GM23338 (cell line): ENCODE results near the gene MXRA7. TPM values are rescaled to one million over a fixed set of nuclear protein-coding genes. Genes with fewer than 3 reads are reported as not detected.

Experiments used
- ATAC-seq: fragments of 200-7000 bp; cut with Tn5 transposase; 3 replicates; pipeline ENCODE4 v1.9.1; 2020
- DNase-seq: peaks from one replicate; pipeline ENCODE4 v3.0.0-alpha.2; 2015; ENCODE audit warnings: low spot score
- H2AFZ ChIP-seq: fragments of 200-600 bp; sonication (generic); 2 replicates; pipeline ENCODE4 v1.8.0; 2016; ENCODE audit warnings: antibody characterized with exemption, mild to moderate bottlenecking, moderate library complexity
- H3F3A ChIP-seq: fragments of 200-600 bp; sonication (generic); replicated peaks from 2 replicates; pipeline ENCODE4 v1.8.0; 2017; ENCODE audit warnings: antibody characterized with exemption, mixed run types, low read depth
- H3K27ac ChIP-seq: fragments of 200-600 bp; sonication (generic); 2 replicates; pipeline ENCODE4 v1.6.1; 2016; ENCODE audit warnings: low read depth
- H3K27me3 ChIP-seq: fragments of 200-600 bp; sonication (generic); 2 replicates; pipeline ENCODE4 v1.8.0; 2016; ENCODE audit warnings: mild to moderate bottlenecking, mixed run types, moderate library complexity; ENCODE audit not compliant: insufficient read depth
- H3K36me3 ChIP-seq: fragments of 200-600 bp; sonication (generic); 2 replicates; pipeline ENCODE4 v1.8.0; 2016; ENCODE audit warnings: mild to moderate bottlenecking; ENCODE audit not compliant: insufficient read depth
- H3K4me1 ChIP-seq: fragments of 200-600 bp; sonication (generic); 2 replicates; pipeline ENCODE4 v1.8.0; 2016; ENCODE audit warnings: mild to moderate bottlenecking, moderate library complexity; ENCODE audit not compliant: insufficient read depth
- H3K4me2 ChIP-seq: fragments of 200-600 bp; sonication (generic); 2 replicates; pipeline ENCODE4 v1.7.1; 2017; ENCODE audit warnings: mixed run types
- H3K4me3 ChIP-seq: fragments of 200-600 bp; sonication (generic); 2 replicates; pipeline ENCODE4 v1.6.1; 2016; ENCODE audit warnings: mixed run types
- H3K79me2 ChIP-seq: fragments of 200-600 bp; sonication (generic); replicated peaks from 2 replicates; pipeline ENCODE4 v1.8.0; 2017; ENCODE audit warnings: mild to moderate bottlenecking; ENCODE audit not compliant: insufficient read depth
- H3K9me2 ChIP-seq: fragments of 200-600 bp; sonication (generic); 2 replicates; pipeline ENCODE4 v1.8.0; 2017; ENCODE audit not compliant: insufficient read depth
- H4K20me1 ChIP-seq: fragments of 200-600 bp; sonication (generic); replicated peaks from 2 replicates; pipeline ENCODE4 v1.8.0; 2017; ENCODE audit warnings: mild to moderate bottlenecking; ENCODE audit not compliant: insufficient read depth
- H3K27ac Mint-ChIP-seq: 2 replicates; pipeline ENCODE4 v1.8.0; 2020; ENCODE audit warnings: inconsistent platforms, mild to moderate bottlenecking, moderate library complexity, mixed read lengths
- H3K27me3 Mint-ChIP-seq: 3 replicates; pipeline ENCODE4 v1.8.0; 2022; ENCODE audit warnings: low read depth, mild to moderate bottlenecking, moderate library complexity, mixed read lengths, inconsistent platforms; ENCODE audit not compliant: insufficient read depth, poor library complexity
- H3K36me3 Mint-ChIP-seq: 3 replicates; pipeline ENCODE4 v1.8.0; 2021; ENCODE audit warnings: low read depth, mild to moderate bottlenecking, inconsistent platforms, moderate library complexity, mixed read lengths
- H3K4me1 Mint-ChIP-seq: 3 replicates; pipeline ENCODE4 v1.8.0; 2020; ENCODE audit warnings: mild to moderate bottlenecking, inconsistent platforms, mixed read lengths
- H3K4me3 Mint-ChIP-seq: 3 replicates; pipeline ENCODE4 v1.8.0; 2021; ENCODE audit warnings: moderate library complexity, mild to moderate bottlenecking, inconsistent platforms, mixed read lengths
- H3K9me3 Mint-ChIP-seq: 3 replicates; pipeline ENCODE4 v1.8.0; 2020; ENCODE audit warnings: moderate library complexity, mild to moderate bottlenecking, inconsistent platforms, mixed read lengths
- CREB1 ChIP-seq: fragments of 250-450 bp; sonication (Bioruptor Pico); IDR thresholded peaks from 2 replicates; pipeline ENCODE4 v1.5.0; 2020; ENCODE audit warnings: low read depth, mild to moderate bottlenecking, moderate library complexity
- EZH2 ChIP-seq: fragments of 200-600 bp; sonication (generic); IDR thresholded peaks from one replicate; pipeline ENCODE4 v1.8.0; 2017; ENCODE audit warnings: antibody characterized with exemption, mild to moderate bottlenecking, low read depth; ENCODE audit not compliant: unreplicated experiment
- EZH2phosphoT487 ChIP-seq: fragments of 200-600 bp; sonication (generic); IDR thresholded peaks from one replicate; pipeline ENCODE4 v1.8.1; 2018; ENCODE audit warnings: antibody characterized with exemption; ENCODE audit not compliant: unreplicated experiment
- JUNB ChIP-seq: IDR thresholded peaks from one replicate; pipeline ENCODE4 v1.6.1; 2016; ENCODE audit warnings: antibody characterized with exemption; ENCODE audit not compliant: unreplicated experiment
- NANOG ChIP-seq: IDR thresholded peaks from 2 replicates; pipeline ENCODE4 v1.6.1; 2016; ENCODE audit warnings: antibody characterized with exemption, borderline replicate concordance
- POLR2AphosphoS5 ChIP-seq: IDR thresholded peaks from 2 replicates; pipeline ENCODE4 v1.6.1; 2016; ENCODE audit warnings: antibody characterized with exemption, low read depth
- STAT1 ChIP-seq: IDR thresholded peaks from one replicate; pipeline ENCODE4 v1.6.1; 2016; ENCODE audit warnings: antibody characterized with exemption; ENCODE audit not compliant: unreplicated experiment
- ZNF114 ChIP-seq: fragments of 250-450 bp; sonication (Bioruptor Pico); IDR thresholded peaks from 2 replicates; pipeline ENCODE4 v1.5.0; 2020; ENCODE audit warnings: mild to moderate bottlenecking, moderate library complexity
- ZNF331 ChIP-seq: fragments of 250-450 bp; sonication (Bioruptor Pico); IDR thresholded peaks from 2 replicates; pipeline ENCODE4 v1.5.0; 2020; ENCODE audit warnings: low read depth, mild to moderate bottlenecking, moderate library complexity
- polyA plus RNA-seq: library from polyadenylated mRNA; unstranded; fragments of >200 nt; fragmentation: Nextera tagmentation; extraction: Ambion mirVana; gene quantifications from 2 replicates; pipeline ENCODE4 v1.2.1, GENCODE V29; 2016
- total RNA-seq: library from RNA; depleted of rRNA; stranded (reverse); fragments of >200 nt; shearing (Covaris generic); gene quantifications from 2 replicates; pipeline ENCODE4 v1.2.3, GENCODE V29; 2014
- TF ChIP-seq, protein P1 (sequence below): IDR thresholded peaks from one replicate; pipeline ENCODE4 v1.6.1; 2018; ENCODE audit warnings: antibody characterized with exemption; ENCODE audit not compliant: unreplicated experiment
- TF ChIP-seq, protein P2 (sequence below), 2 experiments: fragments of 200-600 bp in 1 of 2; sonication (generic) in 1 of 2; conservative IDR thresholded peaks; 2 replicates each; pipeline versions ENCODE4 v1.5.1 to v1.6.1; 2016 to 2017; ENCODE audit warnings: antibody characterized with exemption in 2 of 2, low read depth in 2 of 2, mild to moderate bottlenecking in 2 of 2, moderate library complexity in 1 of 2
- TF ChIP-seq, protein P3 (sequence below): fragments of 250-450 bp; sonication (Bioruptor Pico); IDR thresholded peaks from 2 replicates; pipeline ENCODE4 v1.5.0; 2020; ENCODE audit warnings: mild to moderate bottlenecking, moderate library complexity
- TF ChIP-seq, protein P4 (sequence below): IDR thresholded peaks from 2 replicates; pipeline ENCODE4 v1.6.1; 2016; ENCODE audit warnings: antibody characterized with exemption

Gene MXRA7
- total and polyA plus RNA-seq, 2 experiments from 2014 or later: 12.1 to 46.6 TPM

DNA sequence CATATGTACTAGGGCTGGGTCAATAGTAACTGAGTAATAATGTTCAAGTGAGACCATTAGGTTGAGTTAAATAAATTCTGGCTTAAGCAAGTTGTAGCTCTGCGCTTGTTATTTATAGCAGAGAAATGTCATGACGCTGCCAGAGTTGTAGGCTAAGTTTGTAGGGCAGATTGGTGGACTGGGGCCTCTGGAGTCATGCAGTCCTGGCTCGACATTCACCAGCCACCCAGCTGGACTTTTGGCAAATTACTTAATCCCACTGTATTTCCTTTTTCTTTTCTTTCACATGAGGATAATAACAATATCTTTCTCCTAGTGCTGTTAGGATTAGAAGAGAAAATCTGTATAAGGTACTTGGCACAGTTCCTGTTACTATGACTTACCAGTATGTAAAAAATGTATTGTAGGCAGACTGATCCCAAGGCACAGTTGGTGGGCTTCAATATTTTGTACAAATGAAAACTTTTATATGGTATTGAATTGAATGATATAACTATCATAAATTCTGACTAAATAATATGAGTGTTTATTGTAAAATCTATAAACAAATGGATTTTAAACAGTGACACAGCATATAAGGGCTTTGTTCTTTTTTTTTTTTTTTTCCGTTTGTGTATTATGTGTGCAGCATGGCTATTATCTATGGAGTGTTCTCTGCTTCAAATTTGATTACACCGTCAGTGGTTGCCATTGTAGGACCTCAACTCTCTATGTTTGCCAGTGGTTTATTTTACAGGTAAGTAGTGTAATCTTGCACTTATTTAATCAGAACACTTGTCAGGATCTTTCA, 29.8 kb upstream of the MXRA7 start:
- Histone ChIP-seq H3F3A (peaks cover 7% of the 10 kb centered on the region), H3K4me3 (no peak overlapping the region), H4K20me1 (peaks cover 6% of the 10 kb centered on the region), H3K27me3 (no peaks in the 10 kb centered on the region), H3K4me1 (peaks cover 5% of the 10 kb centered on the region; the same call in 1 of the 2 replicates), H3K36me3 (peaks cover 10% of the 10 kb centered on the region; the same call in 1 of the 2 replicates), H3K27ac (no peak overlapping the region), H3K9me2 (no peaks in the 10 kb centered on the region), H3K4me2 (no peak overlapping the region), H2AFZ (no peak overlapping the region), H3K79me2 (peaks cover 32% of the 10 kb centered on the region)
- Mint-ChIP-seq H3K9me3 (peaks cover 8% of the 10 kb centered on the region; the same call in 2 of the 3 replicates), H3K4me3 (no peak overlapping the region), H3K36me3 (peaks cover 44% of the 10 kb centered on the region), H3K4me1 (peaks cover 6% of the 10 kb centered on the region), H3K27me3 (peaks cover 16% of the 10 kb centered on the region), H3K27ac (no peak overlapping the region)
- ATAC-seq (no peak), DNase-seq (no peak)
- TF ChIP-seq, protein P1, sequence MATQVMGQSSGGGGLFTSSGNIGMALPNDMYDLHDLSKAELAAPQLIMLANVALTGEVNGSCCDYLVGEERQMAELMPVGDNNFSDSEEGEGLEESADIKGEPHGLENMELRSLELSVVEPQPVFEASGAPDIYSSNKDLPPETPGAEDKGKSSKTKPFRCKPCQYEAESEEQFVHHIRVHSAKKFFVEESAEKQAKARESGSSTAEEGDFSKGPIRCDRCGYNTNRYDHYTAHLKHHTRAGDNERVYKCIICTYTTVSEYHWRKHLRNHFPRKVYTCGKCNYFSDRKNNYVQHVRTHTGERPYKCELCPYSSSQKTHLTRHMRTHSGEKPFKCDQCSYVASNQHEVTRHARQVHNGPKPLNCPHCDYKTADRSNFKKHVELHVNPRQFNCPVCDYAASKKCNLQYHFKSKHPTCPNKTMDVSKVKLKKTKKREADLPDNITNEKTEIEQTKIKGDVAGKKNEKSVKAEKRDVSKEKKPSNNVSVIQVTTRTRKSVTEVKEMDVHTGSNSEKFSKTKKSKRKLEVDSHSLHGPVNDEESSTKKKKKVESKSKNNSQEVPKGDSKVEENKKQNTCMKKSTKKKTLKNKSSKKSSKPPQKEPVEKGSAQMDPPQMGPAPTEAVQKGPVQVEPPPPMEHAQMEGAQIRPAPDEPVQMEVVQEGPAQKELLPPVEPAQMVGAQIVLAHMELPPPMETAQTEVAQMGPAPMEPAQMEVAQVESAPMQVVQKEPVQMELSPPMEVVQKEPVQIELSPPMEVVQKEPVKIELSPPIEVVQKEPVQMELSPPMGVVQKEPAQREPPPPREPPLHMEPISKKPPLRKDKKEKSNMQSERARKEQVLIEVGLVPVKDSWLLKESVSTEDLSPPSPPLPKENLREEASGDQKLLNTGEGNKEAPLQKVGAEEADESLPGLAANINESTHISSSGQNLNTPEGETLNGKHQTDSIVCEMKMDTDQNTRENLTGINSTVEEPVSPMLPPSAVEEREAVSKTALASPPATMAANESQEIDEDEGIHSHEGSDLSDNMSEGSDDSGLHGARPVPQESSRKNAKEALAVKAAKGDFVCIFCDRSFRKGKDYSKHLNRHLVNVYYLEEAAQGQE: no peak
- TF ChIP-seq NANOG (no peak), ZNF331 (no peak), EZH2 (no peak), CREB1 (CRISPR knock-in tag) (no peak), POLR2AphosphoS5 (no peak), JUNB (no peak), STAT1 (no peak), ZNF114 (no peak), EZH2phosphoT487 (no peak)
- TF ChIP-seq, protein P2, sequence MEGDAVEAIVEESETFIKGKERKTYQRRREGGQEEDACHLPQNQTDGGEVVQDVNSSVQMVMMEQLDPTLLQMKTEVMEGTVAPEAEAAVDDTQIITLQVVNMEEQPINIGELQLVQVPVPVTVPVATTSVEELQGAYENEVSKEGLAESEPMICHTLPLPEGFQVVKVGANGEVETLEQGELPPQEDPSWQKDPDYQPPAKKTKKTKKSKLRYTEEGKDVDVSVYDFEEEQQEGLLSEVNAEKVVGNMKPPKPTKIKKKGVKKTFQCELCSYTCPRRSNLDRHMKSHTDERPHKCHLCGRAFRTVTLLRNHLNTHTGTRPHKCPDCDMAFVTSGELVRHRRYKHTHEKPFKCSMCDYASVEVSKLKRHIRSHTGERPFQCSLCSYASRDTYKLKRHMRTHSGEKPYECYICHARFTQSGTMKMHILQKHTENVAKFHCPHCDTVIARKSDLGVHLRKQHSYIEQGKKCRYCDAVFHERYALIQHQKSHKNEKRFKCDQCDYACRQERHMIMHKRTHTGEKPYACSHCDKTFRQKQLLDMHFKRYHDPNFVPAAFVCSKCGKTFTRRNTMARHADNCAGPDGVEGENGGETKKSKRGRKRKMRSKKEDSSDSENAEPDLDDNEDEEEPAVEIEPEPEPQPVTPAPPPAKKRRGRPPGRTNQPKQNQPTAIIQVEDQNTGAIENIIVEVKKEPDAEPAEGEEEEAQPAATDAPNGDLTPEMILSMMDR (conservative IDR thresholded peaks at IDR 0.05; ENCODE audit: low read depth in 2 of 2): no peak
- TF ChIP-seq, protein P3, sequence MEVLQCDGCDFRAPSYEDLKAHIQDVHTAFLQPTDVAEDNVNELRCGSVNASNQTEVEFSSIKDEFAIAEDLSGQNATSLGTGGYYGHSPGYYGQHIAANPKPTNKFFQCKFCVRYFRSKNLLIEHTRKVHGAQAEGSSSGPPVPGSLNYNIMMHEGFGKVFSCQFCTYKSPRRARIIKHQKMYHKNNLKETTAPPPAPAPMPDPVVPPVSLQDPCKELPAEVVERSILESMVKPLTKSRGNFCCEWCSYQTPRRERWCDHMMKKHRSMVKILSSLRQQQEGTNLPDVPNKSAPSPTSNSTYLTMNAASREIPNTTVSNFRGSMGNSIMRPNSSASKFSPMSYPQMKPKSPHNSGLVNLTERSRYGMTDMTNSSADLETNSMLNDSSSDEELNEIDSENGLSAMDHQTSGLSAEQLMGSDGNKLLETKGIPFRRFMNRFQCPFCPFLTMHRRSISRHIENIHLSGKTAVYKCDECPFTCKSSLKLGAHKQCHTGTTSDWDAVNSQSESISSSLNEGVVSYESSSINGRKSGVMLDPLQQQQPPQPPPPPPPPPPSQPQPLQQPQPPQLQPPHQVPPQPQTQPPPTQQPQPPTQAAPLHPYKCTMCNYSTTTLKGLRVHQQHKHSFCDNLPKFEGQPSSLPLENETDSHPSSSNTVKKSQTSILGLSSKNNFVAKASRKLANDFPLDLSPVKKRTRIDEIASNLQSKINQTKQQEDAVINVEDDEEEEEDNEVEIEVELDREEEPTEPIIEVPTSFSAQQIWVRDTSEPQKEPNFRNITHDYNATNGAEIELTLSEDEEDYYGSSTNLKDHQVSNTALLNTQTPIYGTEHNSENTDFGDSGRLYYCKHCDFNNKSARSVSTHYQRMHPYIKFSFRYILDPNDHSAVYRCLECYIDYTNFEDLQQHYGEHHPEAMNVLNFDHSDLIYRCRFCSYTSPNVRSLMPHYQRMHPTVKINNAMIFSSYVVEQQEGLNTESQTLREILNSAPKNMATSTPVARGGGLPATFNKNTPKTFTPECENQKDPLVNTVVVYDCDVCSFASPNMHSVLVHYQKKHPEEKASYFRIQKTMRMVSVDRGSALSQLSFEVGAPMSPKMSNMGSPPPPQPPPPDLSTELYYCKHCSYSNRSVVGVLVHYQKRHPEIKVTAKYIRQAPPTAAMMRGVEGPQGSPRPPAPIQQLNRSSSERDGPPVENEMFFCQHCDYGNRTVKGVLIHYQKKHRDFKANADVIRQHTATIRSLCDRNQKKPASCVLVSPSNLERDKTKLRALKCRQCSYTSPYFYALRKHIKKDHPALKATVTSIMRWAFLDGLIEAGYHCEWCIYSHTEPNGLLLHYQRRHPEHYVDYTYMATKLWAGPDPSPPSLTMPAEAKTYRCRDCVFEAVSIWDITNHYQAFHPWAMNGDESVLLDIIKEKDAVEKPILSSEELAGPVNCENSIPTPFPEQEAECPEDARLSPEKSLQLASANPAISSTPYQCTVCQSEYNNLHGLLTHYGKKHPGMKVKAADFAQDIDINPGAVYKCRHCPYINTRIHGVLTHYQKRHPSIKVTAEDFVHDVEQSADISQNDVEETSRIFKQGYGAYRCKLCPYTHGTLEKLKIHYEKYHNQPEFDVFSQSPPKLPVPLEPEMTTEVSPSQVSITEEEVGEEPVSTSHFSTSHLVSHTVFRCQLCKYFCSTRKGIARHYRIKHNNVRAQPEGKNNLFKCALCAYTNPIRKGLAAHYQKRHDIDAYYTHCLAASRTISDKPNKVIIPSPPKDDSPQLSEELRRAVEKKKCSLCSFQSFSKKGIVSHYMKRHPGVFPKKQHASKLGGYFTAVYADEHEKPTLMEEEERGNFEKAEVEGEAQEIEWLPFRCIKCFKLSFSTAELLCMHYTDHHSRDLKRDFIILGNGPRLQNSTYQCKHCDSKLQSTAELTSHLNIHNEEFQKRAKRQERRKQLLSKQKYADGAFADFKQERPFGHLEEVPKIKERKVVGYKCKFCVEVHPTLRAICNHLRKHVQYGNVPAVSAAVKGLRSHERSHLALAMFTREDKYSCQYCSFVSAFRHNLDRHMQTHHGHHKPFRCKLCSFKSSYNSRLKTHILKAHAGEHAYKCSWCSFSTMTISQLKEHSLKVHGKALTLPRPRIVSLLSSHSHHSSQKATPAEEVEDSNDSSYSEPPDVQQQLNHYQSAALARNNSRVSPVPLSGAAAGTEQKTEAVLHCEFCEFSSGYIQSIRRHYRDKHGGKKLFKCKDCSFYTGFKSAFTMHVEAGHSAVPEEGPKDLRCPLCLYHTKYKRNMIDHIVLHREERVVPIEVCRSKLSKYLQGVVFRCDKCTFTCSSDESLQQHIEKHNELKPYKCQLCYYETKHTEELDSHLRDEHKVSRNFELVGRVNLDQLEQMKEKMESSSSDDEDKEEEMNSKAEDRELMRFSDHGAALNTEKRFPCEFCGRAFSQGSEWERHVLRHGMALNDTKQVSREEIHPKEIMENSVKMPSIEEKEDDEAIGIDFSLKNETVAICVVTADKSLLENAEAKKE (CRISPR knock-in tag): no peak
- TF ChIP-seq, protein P4, sequence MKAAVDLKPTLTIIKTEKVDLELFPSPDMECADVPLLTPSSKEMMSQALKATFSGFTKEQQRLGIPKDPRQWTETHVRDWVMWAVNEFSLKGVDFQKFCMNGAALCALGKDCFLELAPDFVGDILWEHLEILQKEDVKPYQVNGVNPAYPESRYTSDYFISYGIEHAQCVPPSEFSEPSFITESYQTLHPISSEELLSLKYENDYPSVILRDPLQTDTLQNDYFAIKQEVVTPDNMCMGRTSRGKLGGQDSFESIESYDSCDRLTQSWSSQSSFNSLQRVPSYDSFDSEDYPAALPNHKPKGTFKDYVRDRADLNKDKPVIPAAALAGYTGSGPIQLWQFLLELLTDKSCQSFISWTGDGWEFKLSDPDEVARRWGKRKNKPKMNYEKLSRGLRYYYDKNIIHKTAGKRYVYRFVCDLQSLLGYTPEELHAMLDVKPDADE: no peak
